Stimulated activated naive CD8-positive, alpha-beta T cell treated with anti-CD3 and anti-CD28 coated beads, Interleukin-15, Interleukin-2, amounts not matched to agents 100 U/mL and 50 U/mL, for 24 hours (primary cell): Measurements from ENCODE around the gene AOPEP.

Source experiments
- ATAC-seq: fragments of 150-1000 bp; cut with Tn5 transposase; one replicate; pipeline ENCODE4 v1.10.0; 2021
- DNase-seq: peaks from one replicate; pipeline ENCODE4 v3.0.0; 2021

The AOPEP gene

DNA sequence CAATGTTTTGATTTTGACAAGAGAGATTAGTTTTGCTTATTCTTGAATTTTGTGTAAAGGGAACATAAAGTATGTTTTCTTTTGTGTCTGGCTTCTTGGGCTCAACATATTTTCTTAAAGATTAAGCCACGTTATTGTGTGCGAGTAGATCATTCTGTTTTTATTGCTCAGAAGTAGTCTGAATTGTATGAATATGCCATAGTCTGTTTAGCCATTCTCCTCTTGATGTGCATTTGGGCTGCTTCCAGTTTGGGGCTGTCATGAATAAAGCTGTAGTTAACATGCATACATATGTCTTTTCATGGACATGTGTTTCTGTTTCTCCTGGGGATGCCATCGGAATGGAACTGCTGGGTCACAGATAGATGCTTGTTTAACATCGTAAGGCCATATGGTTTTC, 392.1 kb downstream of the AOPEP start:
- DNase-seq (no peak), ATAC-seq (no peak)

DNA sequence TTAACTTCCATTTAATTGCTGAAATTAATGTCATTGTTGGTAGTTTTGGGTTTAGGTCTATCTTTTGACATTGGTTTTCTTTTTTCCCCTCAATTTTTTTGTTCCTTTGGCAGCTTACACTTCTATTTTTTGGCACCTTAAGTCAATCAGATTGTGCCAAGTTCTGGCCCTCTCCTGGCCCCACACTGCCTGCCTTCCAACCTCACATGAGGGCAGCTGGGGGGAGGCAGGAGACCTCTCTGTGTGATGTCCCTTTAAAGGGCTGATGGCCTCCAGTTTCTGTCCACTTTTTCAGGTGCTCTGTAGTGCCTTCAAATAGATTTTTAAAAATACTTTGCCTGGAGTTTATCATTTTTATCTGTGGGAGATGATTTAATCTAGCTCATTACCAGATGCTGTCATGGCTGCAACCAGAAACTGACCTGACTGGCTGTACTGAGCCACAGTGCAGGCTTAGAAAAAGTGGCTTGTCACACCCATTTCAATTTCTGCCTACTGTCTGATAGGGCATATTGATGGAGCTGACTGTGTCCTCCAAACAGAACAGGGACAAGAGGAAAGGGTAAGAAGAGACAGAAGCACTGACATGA, 394.4 kb downstream of the AOPEP start:
- ATAC-seq = no peak
- DNase-seq = no peak

GRCh38 chr9:95124582-95125367, 398.3 kb downstream of the AOPEP start:
- no peak for DNase-seq
- no peak for ATAC-seq

DNA sequence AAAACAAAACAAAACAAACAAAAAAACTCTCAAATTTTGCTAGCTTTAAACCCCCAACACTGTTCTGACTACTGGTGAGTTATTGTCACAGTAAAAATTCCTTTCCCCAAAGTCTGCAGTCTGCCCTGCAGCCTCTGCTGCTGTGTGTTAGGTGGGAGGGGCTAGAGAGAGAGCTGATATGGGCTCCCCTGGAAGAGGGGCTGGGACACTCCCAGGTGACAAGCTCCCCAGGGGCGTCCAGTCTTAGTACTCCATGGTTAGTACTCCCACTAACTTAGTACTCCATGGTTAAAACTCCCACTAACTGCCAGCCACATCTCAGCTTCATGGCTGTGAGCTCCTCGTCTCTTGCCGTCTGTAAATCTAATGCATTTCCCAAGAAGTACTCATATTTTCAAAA, 399.2 kb downstream of the AOPEP start:
- DNase-seq = no peak
- no peak for ATAC-seq

DNA sequence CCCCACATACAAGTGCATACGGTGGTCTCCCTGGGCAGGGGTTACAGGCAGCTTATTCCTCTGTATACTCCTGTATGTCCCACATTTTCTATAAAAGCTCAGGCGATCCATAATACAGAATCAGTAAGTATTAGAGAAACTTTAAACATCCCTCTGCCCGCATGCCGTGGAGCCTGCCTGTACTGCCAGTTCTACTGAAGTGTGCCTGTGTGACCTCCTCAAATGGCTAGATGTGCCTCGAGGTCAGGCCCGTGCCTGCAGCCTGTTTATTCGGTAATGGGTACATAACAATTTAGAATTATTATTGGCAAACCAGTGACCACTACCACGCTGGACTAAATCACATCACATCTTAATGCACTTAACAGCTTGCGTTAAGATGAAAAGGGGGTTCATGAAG, 400.2 kb downstream of the AOPEP start:
- ATAC-seq = no peak
- no peak for DNase-seq

DNA sequence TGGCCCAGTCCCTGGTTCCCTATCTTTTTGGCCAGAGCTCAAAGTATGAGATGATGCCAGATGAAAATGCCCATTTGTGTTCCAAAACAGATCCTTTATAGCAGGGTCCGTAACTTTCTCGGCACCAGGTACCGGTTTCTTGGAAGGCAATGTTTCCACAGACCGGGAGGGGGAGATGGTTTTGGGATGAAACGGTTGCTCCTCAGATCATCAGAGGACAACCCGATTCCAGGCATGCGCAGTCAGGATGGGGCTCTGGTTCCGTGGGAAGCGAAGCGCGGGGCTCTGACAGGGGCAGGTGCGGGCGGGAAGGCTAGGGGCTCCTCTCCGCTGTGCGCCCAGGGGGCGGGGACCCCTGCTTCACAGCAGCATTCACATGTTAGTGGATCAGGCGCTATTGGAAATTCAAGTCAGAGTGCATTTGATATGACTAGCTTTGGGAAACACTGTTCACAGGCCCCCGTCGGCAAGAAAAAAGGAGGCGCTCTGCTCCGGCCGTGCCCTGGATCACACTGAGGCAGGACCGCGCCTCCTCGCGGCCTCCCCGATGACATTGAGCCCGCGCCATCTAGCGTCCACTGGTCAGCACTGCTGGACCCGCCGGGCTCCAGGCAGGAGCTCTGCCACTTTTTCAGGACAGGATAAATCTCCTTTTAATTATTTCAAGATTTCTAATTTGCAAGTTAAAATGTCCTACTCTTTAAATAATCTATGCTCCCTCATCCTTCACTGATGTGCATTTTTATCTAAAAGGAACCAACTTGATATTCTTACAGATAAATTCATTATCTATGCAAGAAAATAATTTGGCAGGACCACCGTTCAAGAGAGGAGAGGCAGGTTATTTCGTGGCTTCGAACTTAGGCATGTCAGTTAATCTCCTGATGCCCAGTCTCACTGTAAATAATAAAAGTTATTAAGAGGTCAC, 401.0 kb downstream of the AOPEP start:
- ATAC-seq (peak; percentile 90), DNase-seq (peak; percentile 83)

DNA sequence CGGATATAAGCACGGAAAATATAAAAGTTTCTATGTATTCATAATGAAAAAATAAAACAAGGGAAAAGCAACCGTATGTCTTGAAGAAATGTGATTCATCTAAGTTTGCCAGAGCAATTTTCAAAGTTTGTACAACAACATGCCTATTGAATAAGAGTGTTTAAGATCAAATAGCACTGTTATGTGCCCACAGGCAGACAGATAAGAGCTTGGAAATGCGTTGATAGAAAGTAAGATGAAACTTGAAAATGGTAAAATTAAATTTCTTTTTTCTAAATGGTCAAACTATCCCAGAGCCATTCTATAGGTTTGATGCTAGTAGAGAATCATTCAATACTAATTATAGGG, 401.7 kb downstream of the AOPEP start:
- DNase-seq = no peak
- ATAC-seq = no peak

GRCh38 chr9:95129476-95130291, 403.2 kb downstream of the AOPEP start:
- no peak for ATAC-seq

GRCh38 chr9:95130484-95130883, 404.0 kb downstream of the AOPEP start:
- no peak for ATAC-seq
- no peak for DNase-seq

More at GRCh38 chr9:95129476-95130291, 403.2 kb downstream of the AOPEP start:
- no peak for DNase-seq

DNA sequence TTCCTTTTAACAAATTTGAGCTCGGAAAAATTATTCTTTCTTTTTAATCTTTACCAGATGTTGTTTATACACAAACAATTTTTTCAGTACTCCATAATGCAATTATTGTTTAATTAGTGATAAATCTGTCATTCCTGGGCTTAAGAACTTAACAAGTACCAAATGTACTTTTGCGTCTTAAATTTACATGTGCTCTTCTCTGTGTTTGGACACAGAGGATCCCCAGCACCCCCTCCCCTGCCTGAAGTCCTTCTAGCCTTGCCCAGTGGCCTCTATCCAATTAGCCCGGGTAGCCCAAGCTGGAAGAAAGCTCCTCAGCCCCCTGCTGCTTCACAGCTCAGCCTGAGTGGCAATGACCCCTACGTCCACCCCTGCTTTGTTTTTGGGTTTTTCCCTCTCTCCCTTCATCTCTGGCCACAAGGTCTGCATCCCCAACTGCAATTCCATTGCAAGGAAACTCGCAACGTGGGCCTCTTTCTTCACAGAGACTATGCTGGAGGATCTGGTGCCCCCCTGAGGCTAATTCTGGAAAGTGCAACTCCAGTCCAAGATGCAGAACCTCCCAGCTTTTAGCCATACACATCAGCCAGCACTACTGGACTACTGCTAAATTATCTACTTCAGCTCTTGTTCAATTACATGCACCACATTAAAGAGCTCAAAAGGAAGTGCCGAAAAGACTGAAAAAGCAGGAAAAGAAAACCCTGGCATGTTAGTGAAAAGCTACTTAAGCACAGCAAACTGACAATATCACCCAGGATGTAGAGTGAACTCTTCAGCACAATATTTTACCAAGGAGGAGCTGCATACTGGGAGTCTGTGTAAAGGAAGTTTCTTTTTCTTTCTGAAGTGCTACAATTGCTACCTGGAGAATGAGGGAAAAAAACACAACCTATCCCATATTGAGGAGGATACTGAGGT, 404.8 kb downstream of the AOPEP start:
- ATAC-seq = peak; percentile 36

DNA sequence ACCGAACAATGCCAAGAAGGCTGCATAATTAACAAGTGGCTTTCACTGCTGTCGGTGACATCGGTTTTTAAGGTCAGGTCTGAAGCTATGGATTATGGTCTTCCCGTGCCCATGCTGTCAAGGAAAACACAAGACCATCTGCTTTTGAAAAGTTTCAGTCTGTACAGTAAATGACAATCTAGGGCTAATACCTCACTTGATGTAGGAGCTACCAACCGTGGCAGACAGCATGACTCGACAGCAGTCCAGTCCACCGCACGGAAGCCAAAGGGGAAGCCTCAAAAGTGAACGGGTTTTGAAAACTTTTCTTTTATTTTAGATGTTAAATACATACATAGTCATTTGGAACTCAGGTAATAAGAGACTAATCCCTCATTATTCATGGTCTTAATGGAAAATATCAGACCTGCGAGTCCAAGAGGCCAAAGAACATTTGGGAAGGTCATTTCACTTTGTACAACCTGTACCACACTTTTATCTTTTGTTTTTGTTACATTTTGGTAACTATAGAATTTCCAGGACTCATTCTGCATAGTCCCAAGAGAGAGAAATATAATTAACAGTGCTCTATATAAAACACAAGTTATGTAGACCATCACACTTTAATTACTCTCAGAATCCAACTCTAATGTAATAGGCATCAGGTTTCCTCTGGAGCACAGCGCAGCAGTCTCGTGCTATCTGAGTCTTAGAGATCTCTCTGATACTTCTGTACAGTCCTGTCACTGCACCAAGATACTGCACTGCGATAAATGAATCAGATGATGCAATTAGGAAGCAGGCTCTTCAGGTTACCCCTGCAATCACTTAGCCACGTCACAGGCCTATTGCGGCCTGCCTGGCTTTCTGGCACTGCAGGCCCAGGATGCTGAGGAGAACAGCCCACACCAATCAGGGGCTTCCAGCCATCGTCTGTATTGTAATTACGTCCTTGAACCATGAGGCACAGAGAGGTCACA, 406.1 kb downstream of the AOPEP start:
- DNase-seq (no peak), ATAC-seq (no peak)

More for the DNA sequence above, 404.8 kb downstream of the AOPEP start:
- DNase-seq = peak; percentile 47

DNA sequence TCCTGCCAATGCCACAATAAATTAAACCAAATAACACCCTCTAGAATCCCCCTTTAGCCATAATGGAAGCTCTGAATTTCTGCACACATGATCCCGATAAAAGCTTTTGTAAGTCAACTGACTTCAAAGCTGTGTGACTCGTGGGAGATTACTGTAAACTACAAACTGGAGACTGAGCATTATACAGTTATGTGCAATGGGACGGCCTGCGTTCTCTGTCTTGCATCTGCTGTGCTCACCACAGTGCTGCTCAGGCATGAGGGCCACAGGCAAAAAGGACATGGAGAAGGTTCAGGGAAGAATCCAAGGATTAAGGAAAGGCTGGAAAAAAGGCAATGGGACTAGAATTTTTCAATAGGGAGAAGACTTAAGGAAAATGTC, 406.8 kb downstream of the AOPEP start:
- DNase-seq = no peak
- ATAC-seq = no peak

DNA sequence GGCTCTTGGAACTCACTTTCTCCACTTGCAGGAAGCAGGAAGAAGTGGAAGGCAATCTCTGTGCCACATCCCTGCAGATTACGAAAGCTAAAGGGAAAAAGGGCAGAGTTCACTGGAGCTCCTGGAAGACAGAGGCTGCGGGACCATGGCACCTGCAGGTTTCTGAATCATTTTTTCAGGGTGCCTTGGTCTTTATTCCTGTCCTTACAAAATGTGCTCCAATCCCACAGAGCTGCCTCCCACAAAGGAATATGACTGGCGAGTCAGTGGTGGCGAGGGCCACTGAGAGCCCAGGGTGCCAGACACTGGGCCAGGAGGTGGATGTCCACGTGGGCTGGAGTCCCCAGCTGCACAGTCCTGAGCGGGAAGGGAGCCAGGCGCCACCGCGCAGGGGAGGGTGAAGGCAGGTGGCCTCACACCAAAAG, 408.0 kb downstream of the AOPEP start:
- DNase-seq (no peak), ATAC-seq (no peak)

GRCh38 chr9:95135756-95136155, 409.3 kb downstream of the AOPEP start:
- no peak for DNase-seq
- no peak for ATAC-seq
